ENCODE data around the gene ANKRD12. TPM values are rescaled to one million over a fixed set of nuclear protein-coding genes. Genes with fewer than 3 reads are reported as not detected.

Gene ANKRD12
- total and polyA plus RNA-seq, 5 donors from 2014 or later: 28.2 to 200 (median 40.8) TPM

- Mint-ChIP-seq H3K4me3 (peak overlapping the region; percentile 90 to 97 (median 95)), H3K4me1 (peaks cover 24 to 61% (median 39%) of the 10 kb centered on the region in 4 donors), H3K9me3 (no peaks in the 10 kb centered on the region), H3K27ac (peak overlapping the region; percentile 84 to 97 (median 92)), H3K36me3 (peaks cover 18% of the 10 kb centered on the region), H3K27me3 (no peaks in the 10 kb centered on the region)
- Histone ChIP-seq H3K4me1 (ENCODE audit: control insufficient read depth, insufficient read depth, low read length, poor library complexity, severe bottlenecking) (peaks cover 50% of the 10 kb centered on the region), H3K27me3 (ENCODE audit: control insufficient read depth, insufficient read depth, low read length) (no peaks in the 10 kb centered on the region), H3K4me3 (ENCODE audit: low read depth, low read length) (peak overlapping the region; percentile 93), H3K27ac (ENCODE audit: insufficient read depth, low read length, poor library complexity, severe bottlenecking) (peak overlapping the region; percentile 90), H3K36me3 (ENCODE audit: control insufficient read depth, insufficient read depth, low read length) (no peaks in the 10 kb centered on the region), H3K9me3 (ENCODE audit: control insufficient read depth in 2 of 2, low read length in 2 of 2) (no peaks in the 10 kb centered on the region)
- DNase-seq (peak in 2 of 3 donors; percentile 71 to 80), ATAC-seq (ENCODE audit: low read depth in 2 of 2) (peak; percentile 8 to 16)
These were observed 34.7 kb upstream of the ANKRD12 start for GRCh38 chr18:9101730-9102507.

- peaks cover 26 to 61% (median 45%) of the 10 kb centered on the region in 4 donors for H3K4me1 Mint-ChIP-seq
- ATAC-seq (ENCODE audit: low read depth in 2 of 2) (peak; percentile 88 to 93), DNase-seq (peak; percentile 94 to 98 (median 96))
- peak within 1 kb of the TSS; percentile 92 to 97 (median 94) for H3K27ac Mint-ChIP-seq
- peaks cover 23% of the 10 kb centered on the region for H3K36me3 Mint-ChIP-seq
- Histone ChIP-seq H3K4me3 (ENCODE audit: low read depth, low read length) (peak within 1 kb of the TSS; percentile 98), H3K9me3 (ENCODE audit: control insufficient read depth in 2 of 2, low read length in 2 of 2) (no peaks in the 10 kb centered on the region), H3K36me3 (ENCODE audit: control insufficient read depth, insufficient read depth, low read length) (no peaks in the 10 kb centered on the region), H3K27ac (ENCODE audit: insufficient read depth, low read length, poor library complexity, severe bottlenecking) (peak within 1 kb of the TSS; percentile 90), H3K4me1 (ENCODE audit: control insufficient read depth, insufficient read depth, low read length, poor library complexity, severe bottlenecking) (peaks cover 59% of the 10 kb centered on the region), H3K27me3 (ENCODE audit: control insufficient read depth, insufficient read depth, low read length) (no peaks in the 10 kb centered on the region)
- H3K4me3 Mint-ChIP-seq: peak within 1 kb of the TSS; percentile 90 to 97 (median 95)
- no peaks in the 10 kb centered on the region for H3K27me3 Mint-ChIP-seq
- no peaks in the 10 kb centered on the region for H3K9me3 Mint-ChIP-seq
These were observed 33.8 kb upstream of the ANKRD12 start, which contains the start of gene NDUFV2 for GRCh38 chr18:9102508-9103375. NDUFV2 (plus strand) TSS chr18:9102699; CDS start chr18:9102744, 45 bp downstream.

GRCh38 chr18:9103376-9103873 is 33.2 kb upstream of the ANKRD12 start:
- H3K27ac Mint-ChIP-seq: peak overlapping the region; percentile 92 to 97 (median 94)
- H3K36me3 Mint-ChIP-seq: peaks cover 24% of the 10 kb centered on the region
- Histone ChIP-seq H3K9me3 (ENCODE audit: control insufficient read depth in 2 of 2, low read length in 2 of 2) (no peaks in the 10 kb centered on the region), H3K27ac (ENCODE audit: insufficient read depth, low read length, poor library complexity, severe bottlenecking) (peak overlapping the region; percentile 90), H3K4me3 (ENCODE audit: low read depth, low read length) (peak overlapping the region; percentile 98), H3K4me1 (ENCODE audit: control insufficient read depth, insufficient read depth, low read length, poor library complexity, severe bottlenecking) (peaks cover 65% of the 10 kb centered on the region), H3K36me3 (ENCODE audit: control insufficient read depth, insufficient read depth, low read length) (no peaks in the 10 kb centered on the region), H3K27me3 (ENCODE audit: control insufficient read depth, insufficient read depth, low read length) (no peaks in the 10 kb centered on the region)
- H3K4me3 Mint-ChIP-seq: peak overlapping the region; percentile 90 to 97 (median 95)
- no peaks in the 10 kb centered on the region for H3K27me3 Mint-ChIP-seq
- peak in 2 of 3 donors; percentile 45 to 53 for DNase-seq
- peaks cover 30 to 66% (median 51%) of the 10 kb centered on the region in 4 donors for H3K4me1 Mint-ChIP-seq
- H3K9me3 Mint-ChIP-seq: no peaks in the 10 kb centered on the region
- ATAC-seq (ENCODE audit: low read depth in 2 of 2): no peak

GRCh38 chr18:9104244-9104901 is 32.2 kb upstream of the ANKRD12 start:
- no peaks in the 10 kb centered on the region for H3K27me3 Mint-ChIP-seq
- DNase-seq (no peak), ATAC-seq (ENCODE audit: low read depth in 2 of 2) (no peak)
- peaks cover 36 to 75% (median 59%) of the 10 kb centered on the region in 4 donors for H3K4me1 Mint-ChIP-seq
- no peaks in the 10 kb centered on the region for H3K9me3 ChIP-seq (ENCODE audit: control insufficient read depth in 2 of 2, low read length in 2 of 2)
- peaks cover 24% of the 10 kb centered on the region for H3K36me3 Mint-ChIP-seq
- peaks cover 74% of the 10 kb centered on the region for H3K4me1 ChIP-seq (ENCODE audit: control insufficient read depth, insufficient read depth, low read length, poor library complexity, severe bottlenecking)
- no peaks in the 10 kb centered on the region for H3K9me3 Mint-ChIP-seq
- H3K4me3 ChIP-seq (ENCODE audit: low read depth, low read length): peak overlapping the region; percentile 98
- H3K27ac ChIP-seq (ENCODE audit: insufficient read depth, low read length, poor library complexity, severe bottlenecking): peak overlapping the region; percentile 90
- no peaks in the 10 kb centered on the region for H3K36me3 ChIP-seq (ENCODE audit: control insufficient read depth, insufficient read depth, low read length)
- H3K4me3 Mint-ChIP-seq: peak overlapping the region; percentile 90 to 97 (median 95)
- peak overlapping the region; percentile 92 to 97 (median 94) for H3K27ac Mint-ChIP-seq
- no peaks in the 10 kb centered on the region for H3K27me3 ChIP-seq (ENCODE audit: control insufficient read depth, insufficient read depth, low read length)

GRCh38 chr18:9105420-9105819 is 31.2 kb upstream of the ANKRD12 start:
- H3K27me3 ChIP-seq (ENCODE audit: control insufficient read depth, insufficient read depth, low read length): no peaks in the 10 kb centered on the region
- H3K27me3 Mint-ChIP-seq: no peaks in the 10 kb centered on the region
- H3K27ac Mint-ChIP-seq: peak overlapping the region; percentile 22 to 97 (median 92)
- H3K4me1 ChIP-seq (ENCODE audit: control insufficient read depth, insufficient read depth, low read length, poor library complexity, severe bottlenecking): peaks cover 85% of the 10 kb centered on the region
- peaks cover 44 to 83% (median 65%) of the 10 kb centered on the region in 4 donors for H3K4me1 Mint-ChIP-seq
- no peaks in the 10 kb centered on the region for H3K9me3 Mint-ChIP-seq
- peak overlapping the region; percentile 90 to 97 (median 95) for H3K4me3 Mint-ChIP-seq
- H3K36me3 Mint-ChIP-seq: peaks cover 28% of the 10 kb centered on the region
- peak overlapping the region; percentile 98 for H3K4me3 ChIP-seq (ENCODE audit: low read depth, low read length)
- no peaks in the 10 kb centered on the region for H3K9me3 ChIP-seq (ENCODE audit: control insufficient read depth in 2 of 2, low read length in 2 of 2)
- H3K36me3 ChIP-seq (ENCODE audit: control insufficient read depth, insufficient read depth, low read length): no peaks in the 10 kb centered on the region
- no peak for ATAC-seq (ENCODE audit: low read depth in 2 of 2)
- DNase-seq: no peak
- peak overlapping the region; percentile 90 for H3K27ac ChIP-seq (ENCODE audit: insufficient read depth, low read length, poor library complexity, severe bottlenecking)

- H3K27me3 ChIP-seq (ENCODE audit: control insufficient read depth, insufficient read depth, low read length): no peaks in the 10 kb centered on the region
These were observed 30.5 kb upstream of the ANKRD12 start for GRCh38 chr18:9106094-9106493.

More at GRCh38 chr18:9106094-9106493, 30.5 kb upstream of the ANKRD12 start:
- peak overlapping the region; percentile 90 for H3K27ac ChIP-seq (ENCODE audit: insufficient read depth, low read length, poor library complexity, severe bottlenecking)
- H3K4me1 ChIP-seq (ENCODE audit: control insufficient read depth, insufficient read depth, low read length, poor library complexity, severe bottlenecking): peaks cover 91% of the 10 kb centered on the region
- no peak for ATAC-seq (ENCODE audit: low read depth in 2 of 2)
- no peaks in the 10 kb centered on the region for H3K9me3 ChIP-seq (ENCODE audit: control insufficient read depth in 2 of 2, low read length in 2 of 2)
- H3K4me3 Mint-ChIP-seq: peak overlapping the region; percentile 90 to 97 (median 95)
- H3K36me3 ChIP-seq (ENCODE audit: control insufficient read depth, insufficient read depth, low read length): no peaks in the 10 kb centered on the region
- H3K9me3 Mint-ChIP-seq: no peaks in the 10 kb centered on the region
- no peaks in the 10 kb centered on the region for H3K27me3 Mint-ChIP-seq
- peak overlapping the region; percentile 92 to 97 (median 97) for H3K27ac Mint-ChIP-seq
- H3K4me1 Mint-ChIP-seq: peaks cover 48 to 85% (median 67%) of the 10 kb centered on the region in 4 donors
- peaks cover 28% of the 10 kb centered on the region for H3K36me3 Mint-ChIP-seq
- peak overlapping the region; percentile 98 for H3K4me3 ChIP-seq (ENCODE audit: low read depth, low read length)
- DNase-seq: no peak
